ENCODE data around the gene MED31.

GRCh38 chr17:6651919-6652452, 581 bp upstream of the MED31 start:
- TF ChIP-seq CTCF (IDR thresholded peaks at IDR 0.05; ENCODE audit: low read depth, low read length): no peak
- TF ChIP-seq POLR2A (IDR thresholded peaks at IDR 0.05; ENCODE audit: extremely low read depth, insufficient read length): no peak
- TF ChIP-seq MYC (IDR thresholded peaks at IDR 0.05; ENCODE audit: low read depth, low read length): no peak
- no peak for TF ChIP-seq MAX (IDR thresholded peaks at IDR 0.05; ENCODE audit: low read depth, low read length)
